HG03280 (cell line): ENCODE results near the gene ZNF823.
A peak's percentile ranks its signal among the peaks of the same experiment; 100 is the strongest.

Source experiments
- ATAC-seq: cut with Tn5 transposase; IDR thresholded peaks from one replicate; pipeline ENCODE4 v1.9.1; 2021; ENCODE audit warnings: mild to moderate bottlenecking, moderate library complexity; ENCODE audit not compliant: unreplicated experiment

The ZNF823 gene

DNA sequence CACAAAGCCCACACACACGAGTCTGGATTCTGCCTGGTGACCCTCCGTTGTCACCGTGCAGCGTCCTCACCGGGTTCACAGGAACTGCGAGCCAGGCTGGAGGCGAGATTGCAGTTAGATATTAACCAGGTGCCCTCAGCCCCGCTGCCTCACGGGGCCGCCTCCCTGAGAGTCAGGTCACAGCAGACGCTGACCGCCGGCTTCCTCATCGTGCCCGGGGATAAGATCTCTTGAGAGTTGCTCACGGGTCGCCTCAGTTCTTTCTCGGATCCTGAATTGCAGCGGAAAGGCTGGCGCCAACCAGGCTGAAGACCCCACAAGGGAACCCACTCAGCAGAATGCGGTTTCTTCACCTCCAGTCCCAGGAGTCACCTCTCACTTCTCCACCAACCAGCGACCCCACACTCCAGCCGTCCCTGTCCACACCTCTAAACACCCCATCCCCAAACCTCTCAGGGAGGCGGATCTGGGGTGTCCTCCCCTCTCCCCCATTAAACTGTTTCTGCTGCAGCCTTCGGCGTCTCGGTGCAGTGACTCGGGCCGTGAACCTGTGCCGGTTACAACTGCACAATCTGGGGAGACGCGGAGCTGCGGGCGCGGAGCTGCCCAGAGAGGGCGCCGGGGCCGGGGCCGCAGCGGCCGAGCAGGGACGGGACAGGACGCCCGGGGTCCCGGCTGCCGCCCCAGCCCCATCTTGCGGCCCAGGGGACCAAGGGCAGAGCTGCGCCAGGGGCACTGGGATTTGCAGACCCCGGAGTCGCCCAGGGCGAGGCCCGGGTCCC lies 591 bp downstream of the ZNF823 start:
- ATAC-seq: peak; percentile 43

DNA sequence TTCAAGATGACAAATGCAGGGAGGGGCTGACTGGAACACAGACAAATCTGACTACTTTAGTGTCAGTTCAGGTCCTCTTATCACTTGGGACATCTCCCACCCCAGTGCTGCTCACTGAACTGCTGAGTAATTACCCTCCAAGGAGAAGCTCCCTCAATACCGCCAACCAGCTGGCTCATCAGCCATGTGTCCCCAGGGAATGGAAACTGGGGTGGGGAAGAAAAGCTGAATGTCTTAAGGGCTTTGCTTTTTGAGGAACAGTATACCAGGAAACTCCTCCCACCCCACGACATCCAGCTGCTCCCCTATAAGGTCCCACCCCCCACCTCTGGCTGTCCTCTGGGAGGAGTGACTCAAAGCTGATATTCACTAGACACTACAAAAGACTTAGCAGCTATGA lies 2.0 kb downstream of the ZNF823 start:
- ATAC-seq: no peak

DNA sequence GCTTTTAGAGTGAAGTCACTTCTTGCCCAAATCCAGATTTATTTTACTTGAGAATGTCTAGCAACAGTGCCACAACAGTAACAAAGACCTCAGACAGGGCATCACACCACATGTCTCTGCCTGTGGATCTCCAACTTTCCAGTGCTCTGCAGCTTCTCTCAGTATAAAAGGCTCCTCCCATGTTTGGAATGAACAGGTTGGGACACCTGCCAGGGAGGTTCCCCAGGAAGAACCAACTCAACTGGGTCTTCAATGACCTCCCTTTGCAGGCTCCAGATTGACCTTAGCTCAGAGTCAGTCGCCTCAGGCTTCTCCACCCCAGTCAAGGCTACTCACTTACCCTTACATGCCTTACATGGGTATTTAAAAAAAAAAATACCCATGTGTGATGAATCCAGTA lies 3.4 kb downstream of the ZNF823 start:
- no peak for ATAC-seq

DNA sequence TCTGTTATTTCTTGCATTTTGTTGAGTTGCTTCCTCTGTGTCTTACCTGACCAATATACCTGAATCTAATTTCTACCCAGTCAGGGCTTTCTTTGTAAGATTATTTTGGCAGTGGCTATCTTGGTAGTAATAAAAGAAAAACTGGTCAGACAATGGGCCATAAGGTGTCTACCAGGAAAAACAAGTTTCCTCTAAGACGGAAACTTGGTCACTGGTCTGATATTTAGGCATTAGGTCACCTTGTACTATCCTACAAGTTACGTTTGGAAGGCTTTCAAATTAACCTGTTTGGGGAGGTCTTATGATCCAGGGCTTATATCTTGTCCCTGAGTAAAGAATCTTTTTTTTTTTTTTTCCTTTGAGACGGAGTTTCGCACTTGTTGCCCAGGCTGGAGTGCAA lies 9.2 kb downstream of the ZNF823 start:
- no peak for ATAC-seq

DNA sequence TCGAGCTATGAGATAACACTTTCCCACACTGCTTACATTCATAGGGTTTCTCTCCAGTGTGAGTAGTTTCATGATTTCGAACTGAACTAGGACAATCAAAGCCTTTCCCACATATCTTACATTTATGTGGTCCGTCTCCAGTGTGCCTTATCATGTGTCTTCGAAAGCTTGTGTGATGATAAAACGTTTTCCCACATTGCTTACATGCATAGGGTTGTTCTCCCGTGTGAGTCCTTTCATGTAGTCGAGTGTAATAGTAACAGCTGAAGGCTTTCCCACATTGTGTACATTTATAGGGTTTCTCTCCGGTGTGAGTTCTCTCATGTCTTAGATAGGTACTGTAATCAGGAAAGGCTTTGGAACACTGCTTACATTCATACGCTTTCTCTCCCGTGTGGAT lies 16.3 kb downstream of the ZNF823 start:
- no peak for ATAC-seq

DNA sequence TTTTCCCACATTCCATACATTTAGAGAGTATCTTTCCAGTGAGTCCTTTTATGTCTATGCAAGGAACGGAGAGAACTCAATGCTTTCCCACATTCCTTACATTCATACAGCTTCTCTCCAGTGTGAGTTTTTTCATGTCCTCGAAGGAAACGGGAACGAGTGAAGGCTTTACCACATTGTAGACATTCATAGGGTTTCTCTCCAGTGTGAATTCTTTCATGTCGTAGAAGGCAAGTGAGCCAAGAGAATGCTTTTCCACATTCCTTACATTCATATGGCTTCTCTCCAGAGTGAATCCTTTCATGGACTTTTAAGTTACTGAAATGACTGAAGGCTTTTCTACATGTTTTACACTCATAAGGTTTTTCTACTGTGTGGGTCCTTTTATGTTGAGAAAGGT lies 17.1 kb downstream of the ZNF823 start:
- ATAC-seq: no peak

DNA sequence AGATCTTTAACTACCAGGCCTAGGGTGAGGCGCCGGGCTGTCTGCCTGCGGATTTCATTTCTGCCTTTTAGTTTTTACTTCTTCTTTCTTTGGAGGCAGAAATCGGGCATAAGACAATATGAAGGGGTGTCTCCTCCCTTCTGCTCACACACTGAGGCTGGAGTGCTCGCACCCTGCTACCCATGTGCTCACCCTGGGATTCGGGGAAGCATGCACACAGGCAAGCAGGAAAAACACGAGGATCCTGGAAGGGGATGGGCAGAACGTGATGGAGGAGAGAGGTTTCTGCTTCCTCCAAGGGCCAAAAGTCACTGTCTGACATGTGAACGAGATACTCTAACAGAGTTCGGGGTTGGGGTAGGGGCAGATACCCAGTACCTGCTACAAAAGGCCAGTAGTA lies 28.4 kb downstream of the ZNF823 start:
- ATAC-seq: no peak

DNA sequence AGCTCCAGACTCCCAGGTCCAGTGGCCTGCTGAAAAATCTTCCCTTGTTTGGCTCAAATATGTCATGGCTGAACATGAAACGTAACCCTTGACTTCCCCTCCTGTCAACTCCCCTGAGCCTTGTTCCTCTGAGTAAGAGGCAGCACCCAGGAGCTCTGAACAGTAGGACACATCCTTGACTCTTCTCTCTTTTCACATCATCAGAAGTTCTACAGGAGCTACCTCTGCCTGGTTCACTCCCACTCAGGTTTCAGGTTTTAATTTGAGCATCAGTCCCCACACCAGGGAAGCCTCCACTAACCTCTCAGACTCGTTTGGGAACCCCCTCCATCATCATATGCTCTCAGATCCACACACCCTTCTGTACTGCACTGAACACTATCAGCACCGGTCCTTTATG lies 30.3 kb downstream of the ZNF823 start:
- no peak for ATAC-seq

DNA sequence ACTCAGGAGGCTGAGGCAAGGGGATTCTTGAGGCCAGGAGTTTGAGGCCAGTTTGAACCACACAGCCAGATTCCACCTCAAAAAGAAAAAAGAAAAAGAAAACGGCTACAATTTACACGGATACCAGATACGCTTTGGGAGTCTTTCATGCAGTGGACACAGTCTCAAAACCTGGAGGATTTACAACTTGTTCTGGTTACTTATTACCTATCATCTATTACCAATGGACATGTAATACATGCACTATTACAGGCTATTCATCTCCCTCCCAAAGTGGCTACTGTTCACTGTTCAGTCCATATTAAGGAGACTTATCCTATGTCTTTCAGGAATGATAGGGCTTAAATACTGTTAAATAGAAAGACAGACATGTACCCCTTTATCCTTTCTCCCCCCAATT lies 33.3 kb downstream of the ZNF823 start:
- ATAC-seq: no peak

DNA sequence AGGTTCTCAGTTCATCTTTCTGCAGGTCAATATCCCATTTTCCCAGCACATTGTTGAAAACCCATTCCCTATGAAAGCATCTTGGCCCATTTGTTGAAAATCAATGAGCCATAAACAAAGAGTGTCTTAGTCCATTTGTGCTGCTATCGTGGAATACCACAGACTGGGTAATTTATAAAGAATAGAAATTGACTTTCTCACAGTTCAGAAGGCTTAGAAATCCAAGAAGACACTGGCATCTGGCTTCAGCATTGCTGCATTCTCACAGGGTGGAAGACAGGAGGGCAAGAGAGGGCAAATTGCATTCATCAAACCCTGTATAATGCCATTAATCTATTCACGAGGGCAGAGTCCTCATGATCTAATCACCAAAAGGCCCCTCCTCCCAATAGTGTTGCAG lies 34.1 kb downstream of the ZNF823 start:
- ATAC-seq: no peak

DNA sequence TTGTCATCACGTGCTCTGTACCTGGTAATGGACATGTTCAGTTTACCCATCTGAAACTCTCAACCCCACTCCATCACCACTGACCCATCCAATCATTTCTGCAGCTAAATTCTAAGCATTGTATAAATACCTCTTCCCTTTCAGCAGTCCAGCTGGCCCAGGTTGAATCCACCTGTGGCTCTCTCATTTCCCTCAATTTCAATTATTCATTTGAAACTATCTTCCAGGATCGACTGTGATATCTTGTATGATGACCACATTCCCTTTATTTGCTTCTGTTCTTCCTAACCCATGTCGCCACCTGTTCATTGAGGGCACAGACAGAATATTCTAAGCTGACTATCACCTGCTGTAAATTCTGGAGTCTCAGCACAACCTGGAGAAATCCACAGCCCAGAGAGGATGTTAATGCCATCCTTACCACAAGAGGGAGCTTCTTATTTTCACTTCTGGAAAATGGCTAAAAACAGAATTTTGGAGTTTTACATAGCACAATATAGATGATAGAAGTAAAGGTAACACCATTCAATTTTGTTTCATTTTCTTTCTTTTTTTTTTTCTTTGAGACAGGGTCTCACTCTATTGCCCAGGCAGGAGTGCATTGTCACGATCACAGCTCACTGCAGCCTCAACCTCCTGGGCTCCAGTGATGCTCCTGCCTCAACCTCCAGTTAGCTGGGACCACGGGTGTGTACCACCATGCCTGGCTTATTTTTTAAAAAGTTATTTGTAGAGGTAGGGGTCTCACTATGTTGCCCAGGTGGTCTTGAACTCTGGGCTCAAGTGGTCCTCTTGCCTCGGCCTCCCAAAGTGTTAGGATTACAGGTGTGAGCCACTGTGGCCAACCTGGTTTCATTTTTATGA lies 38.6 kb downstream of the ZNF823 start:
- no peak for ATAC-seq

DNA sequence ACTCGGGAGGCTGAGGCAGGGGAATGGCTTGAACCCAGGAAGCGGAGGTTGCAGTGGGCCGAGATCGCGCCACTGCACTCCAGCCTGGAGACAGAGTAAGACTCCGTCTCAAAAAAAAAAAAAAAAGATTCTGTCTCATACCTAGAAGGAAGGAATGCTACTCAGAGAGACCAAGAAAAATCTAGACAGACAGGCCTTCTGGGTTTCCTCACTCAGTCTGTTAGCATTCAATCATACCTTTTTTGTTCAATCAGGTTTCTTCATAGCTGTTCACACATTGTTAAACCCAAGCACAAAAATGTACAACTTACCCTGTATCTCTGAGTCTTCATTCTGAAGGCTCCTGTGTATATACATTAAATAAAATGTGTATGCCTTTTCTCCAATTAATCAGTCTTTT lies 40.5 kb downstream of the ZNF823 start:
- ATAC-seq: no peak

DNA sequence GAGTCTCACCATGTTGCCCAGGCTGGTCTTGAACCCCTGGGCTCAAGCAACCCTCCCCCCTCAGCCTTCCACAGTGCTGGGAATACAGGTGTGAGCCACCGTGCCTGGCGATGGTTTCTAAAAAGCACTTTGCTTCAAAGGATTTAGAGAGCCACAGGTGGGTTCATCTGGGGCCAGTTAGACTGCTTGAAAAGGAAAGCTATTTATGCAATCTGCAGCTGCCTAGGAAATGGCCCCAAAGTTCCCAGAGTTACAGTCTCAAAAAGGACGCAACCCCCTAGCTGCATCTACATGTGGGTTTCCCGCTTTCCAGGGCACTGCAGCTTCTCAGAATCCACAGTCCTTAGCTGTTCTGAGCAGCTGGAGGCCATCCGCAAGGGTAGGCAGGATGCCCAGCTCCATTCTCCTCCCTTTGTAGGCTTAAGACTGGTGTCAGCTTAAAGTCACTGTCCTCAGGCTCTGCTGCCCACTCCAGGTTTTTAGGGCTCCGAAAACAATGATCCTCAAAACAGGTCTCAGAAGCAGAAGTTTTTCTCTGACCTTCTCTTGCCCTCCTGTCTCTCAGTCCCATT lies 41.4 kb downstream of the ZNF823 start:
- no peak for ATAC-seq

DNA sequence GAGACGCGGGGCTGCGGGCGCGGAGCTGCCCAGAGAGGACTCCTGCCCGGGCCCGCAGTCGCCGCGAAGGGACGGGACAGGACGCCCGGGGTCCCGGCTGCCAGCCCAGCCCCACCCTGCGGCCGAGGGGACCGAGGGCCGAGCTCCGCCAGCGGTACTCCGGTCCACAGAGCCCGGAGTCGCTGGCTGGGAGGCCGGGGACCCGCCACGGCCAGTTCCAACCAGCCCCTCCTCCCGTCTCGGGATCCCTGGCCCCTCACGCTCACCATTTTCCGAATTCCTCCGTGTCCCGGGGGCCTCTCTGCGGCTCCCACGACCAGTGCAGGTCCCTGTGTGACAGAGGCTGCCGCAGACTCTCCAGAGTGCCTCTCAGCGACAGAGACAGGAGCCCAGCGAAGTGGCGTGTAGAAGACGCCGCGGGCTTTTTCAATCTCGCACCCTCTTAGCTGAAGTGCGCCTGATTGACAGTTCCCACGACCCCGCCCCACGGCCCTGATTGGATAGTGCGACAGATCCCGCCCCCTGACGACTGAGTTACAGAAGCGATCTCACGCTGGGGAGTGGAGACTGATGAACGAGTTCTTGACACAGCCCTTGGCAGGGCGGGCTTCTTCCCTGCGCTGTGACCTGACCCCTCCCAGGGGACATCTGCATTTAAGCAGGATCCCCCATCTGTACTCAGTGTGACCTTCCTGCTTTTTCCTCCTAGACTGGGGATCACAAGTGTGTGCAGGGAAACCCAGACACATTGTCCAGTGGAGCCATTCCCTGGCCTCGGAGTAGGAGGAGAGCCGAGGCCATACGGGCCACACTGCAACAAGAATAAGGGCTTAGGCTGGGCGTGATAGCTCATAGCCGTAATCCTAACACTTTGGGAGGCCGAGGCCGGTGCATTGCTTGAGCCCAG lies 44.0 kb downstream of the ZNF823 start:
- peak; percentile 95 for ATAC-seq

DNA sequence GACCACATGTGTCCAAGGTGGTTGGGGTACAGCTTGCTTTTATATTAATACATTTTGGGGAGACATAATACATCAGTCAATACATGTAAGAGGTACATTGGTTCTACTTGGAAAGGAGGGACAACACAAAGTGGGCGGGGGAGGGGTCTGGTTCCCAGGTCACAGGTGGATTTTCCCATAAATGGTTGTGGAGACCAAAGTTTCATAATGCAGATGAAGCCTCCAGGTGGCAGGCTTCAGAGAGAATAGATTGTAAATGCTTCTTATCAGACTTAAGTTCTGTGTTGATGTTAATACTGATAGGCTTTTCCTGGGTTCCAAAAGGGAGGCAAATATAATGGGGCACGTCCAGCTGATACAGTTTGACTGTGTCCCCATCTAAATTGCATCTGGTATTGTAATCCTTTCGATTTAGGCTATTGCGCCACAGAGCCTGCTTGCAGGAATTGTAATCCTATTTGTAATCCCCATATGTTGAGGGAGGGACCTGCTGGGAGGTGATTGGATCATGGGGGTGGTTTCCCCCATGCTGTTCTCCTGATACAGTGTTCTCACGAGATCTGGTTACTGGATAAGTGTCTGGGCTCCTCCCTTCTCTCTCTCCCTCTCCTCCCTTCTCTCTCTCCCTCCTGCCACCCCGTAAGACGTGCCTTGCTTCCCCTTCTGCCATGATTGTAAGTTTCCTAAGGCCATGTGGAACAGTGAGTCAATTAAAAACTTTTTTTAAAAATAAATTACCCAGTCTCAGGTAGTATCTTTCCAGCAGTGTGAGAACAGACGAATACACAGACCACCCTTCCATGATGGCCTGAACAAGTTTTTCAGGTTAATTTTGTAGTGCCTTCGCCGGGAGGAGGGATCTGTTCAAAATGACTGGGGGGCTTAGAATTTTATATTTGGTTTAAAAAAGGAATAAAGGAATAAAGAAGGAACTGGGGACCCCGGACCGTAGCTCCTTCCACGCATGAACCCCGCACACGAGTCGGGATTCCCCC lies 44.9 kb downstream of the ZNF823 start:
- no peak for ATAC-seq

DNA sequence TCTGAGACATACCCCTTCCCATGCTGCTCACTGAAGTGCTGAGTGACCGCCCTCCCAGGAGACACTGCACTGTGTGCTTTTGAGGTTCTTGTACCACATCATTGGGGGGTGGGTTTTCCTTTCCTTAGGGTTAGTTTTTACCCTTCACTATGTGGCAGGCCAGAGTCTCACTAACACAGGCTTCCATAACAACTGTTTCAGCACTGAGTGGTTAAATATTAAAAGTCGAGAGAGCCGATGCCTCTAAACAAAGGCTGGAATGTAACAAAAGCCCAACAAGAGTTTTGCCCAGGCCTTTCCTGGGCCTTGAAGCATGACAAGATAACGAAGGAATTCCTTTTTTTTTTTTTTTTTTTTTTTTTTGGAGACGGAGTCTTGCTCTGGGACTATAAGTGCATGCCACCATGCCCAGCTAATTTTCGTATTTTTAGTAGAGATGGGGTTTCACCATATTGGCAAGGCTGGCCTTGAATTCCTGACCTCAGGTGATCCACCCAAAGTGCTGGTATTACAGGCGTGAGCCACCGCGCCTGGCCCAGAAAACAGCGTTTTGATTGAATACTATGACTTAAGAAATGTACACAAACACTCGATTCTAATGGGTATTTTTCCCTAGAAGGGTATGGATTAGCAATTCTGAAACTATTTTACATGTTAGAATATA lies 46.5 kb downstream of the ZNF823 start:
- no peak for ATAC-seq

DNA sequence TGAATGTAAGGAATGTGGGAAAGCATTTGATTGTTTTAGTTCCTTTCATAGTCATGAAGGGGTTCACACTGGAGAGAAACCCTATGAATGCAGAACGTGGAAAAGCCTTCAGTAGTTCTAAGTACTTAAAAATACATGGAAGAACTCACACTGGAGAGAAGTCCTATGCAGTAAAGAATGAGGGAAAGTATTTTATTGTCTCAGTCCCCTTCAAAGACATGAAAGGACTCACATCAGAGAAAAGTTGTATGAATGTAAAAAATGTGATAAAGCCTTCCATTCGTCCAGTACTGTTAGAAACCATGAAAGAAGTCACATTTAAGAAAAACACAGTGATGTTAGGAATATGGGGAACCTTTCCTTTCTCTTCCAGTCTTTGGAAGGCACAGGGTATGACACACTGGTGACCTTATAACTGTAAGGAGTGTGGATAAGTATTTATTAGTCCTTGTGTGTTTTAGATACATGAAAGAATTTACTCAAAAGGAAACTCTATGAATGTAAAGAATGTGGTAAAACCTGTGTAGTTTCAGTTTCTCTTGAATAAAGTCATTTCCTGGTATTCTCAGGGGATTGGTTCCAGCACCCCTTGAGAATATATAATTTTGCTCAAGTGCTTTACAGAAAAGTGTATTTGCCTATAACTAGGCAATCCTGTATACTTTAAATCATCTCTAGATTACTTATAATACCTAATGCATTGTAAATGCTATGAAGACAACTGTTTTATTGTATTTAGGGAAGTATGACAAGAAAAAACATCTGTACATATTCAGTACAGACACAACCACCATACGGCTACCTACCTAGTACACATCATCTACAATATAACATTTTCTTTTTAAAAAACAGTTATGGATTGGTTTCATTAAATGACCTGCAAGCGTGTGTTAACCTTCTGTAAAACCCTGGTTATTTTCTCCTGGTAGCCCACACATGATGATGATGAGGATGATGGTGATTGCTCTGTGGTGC lies 52.8 kb downstream of the ZNF823 start:
- no peak for ATAC-seq
